Heart left ventricle (tissue), 13 donors: ENCODE data around the gene DNAJC5.

Source experiments
- POLR2A ChIP-seq, 2 donors: fragments of 450-650 bp; IDR thresholded peaks; one replicate each; pipeline ENCODE4 v1.6.1; 2017; ENCODE audit warnings: antibody characterized with exemption in 2 of 2, mild to moderate bottlenecking in 2 of 2, moderate library complexity in 2 of 2
- TF ChIP-seq, protein P1 (sequence below), 12 donors: fragments of 200-600 bp; sonication (generic) in 4 of 12; IDR thresholded peaks; one replicate each; pipeline versions ENCODE4 v1.5.0 to v1.8.0; 2018 to 2022; ENCODE audit warnings: antibody characterized with exemption in 12 of 12, mild to moderate bottlenecking in 5 of 12
- donor health status: ischemic (EF 13 %, LVEDD 7.1; RV severe dilation, severe dysfunction).
- donor health status: DM: no; HTN: yes; CAD: no.
- donor health status: DM: no; HTN: no; CAD: no.
- donor health status: ischemic (EF 25% LVEDD 6.9; RV normal size, moderate dysfunction).
- donor health status: ischemic (EF 25% LVEDD 5.7; RV mildly dilated, moderate dysfunction).
- donor health status: ischemic (EF 35%, LVEDD 5.7; RV mildly dilated, moderate dysfunction).
- donor health status: nonischemic (EF 11% LVEDD 7.7; RV severe dilation, severe dysfunction).
- donor health status: DM: yes; HTN: yes; CAD: no.
- donor health status: PGD.
- donor health status: ischemic (EF 29% LVEDD 5.4; RV normal size, mild dysfunction).
- donor health status: nonischemic (EF 23%, LVEDD 6.1; RV moderate dilation, normal function).

DNA sequence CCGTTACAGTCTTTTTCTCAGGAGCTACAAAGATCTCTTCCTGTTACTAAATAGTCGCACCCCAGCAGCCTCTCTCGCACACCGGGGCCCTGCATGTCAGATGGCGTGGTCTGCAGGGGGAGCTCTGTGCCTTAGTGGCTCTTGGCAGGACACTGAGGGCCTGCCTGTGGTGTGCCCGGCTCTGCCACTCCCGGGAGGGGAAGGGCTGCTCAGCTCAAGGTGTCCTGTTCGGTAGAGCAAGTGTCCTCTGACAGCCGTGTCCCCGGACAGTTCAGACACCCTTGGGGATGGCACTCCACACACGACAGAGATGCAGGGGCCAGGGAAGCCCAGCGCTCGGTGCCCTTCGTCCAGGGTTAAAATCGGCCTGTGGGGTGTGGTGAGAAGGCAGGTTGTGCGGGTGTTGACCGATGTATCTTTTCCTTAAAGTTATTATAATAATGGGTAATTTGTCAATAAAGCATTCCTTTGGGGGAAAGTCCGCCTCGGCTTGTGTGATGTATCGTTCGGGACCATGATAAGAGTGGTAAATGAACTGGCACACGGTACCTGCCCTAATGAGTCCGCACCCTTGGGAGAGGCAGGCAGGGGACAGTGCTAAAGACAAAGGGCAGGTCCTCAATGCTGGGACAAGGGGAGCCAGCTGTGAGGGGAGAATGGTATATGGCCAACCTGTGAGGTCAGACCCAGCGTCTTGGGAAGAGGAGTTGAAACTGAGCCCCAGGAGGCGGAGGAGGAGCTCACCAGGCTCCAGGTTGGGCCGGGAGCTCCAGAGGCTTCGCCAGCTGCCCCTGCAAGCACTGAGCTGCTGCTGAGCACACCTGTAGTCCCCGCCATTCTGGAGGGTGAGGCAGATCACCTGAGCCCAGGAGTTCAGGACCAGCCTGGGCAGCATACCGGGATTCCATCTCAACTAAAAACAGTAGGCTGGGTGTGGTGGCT lies 3.6 kb upstream of the DNAJC5 start:
- TF ChIP-seq, protein P1, sequence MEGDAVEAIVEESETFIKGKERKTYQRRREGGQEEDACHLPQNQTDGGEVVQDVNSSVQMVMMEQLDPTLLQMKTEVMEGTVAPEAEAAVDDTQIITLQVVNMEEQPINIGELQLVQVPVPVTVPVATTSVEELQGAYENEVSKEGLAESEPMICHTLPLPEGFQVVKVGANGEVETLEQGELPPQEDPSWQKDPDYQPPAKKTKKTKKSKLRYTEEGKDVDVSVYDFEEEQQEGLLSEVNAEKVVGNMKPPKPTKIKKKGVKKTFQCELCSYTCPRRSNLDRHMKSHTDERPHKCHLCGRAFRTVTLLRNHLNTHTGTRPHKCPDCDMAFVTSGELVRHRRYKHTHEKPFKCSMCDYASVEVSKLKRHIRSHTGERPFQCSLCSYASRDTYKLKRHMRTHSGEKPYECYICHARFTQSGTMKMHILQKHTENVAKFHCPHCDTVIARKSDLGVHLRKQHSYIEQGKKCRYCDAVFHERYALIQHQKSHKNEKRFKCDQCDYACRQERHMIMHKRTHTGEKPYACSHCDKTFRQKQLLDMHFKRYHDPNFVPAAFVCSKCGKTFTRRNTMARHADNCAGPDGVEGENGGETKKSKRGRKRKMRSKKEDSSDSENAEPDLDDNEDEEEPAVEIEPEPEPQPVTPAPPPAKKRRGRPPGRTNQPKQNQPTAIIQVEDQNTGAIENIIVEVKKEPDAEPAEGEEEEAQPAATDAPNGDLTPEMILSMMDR (IDR thresholded peaks at IDR 0.05) = no peak
- TF ChIP-seq POLR2A (IDR thresholded peaks at IDR 0.05) = no peak
